Renal cortical epithelial cell (primary cell): Measurements from ENCODE around the gene GTF2H1. TPM values are rescaled to one million over a fixed set of nuclear protein-coding genes. Genes with fewer than 3 reads are reported as not detected.
A peak's percentile ranks its signal among the peaks of the same experiment; 100 is the strongest.
"Not testable (repeated sequence)": the region's sequence is repeated elsewhere in the genome, so short reads cannot be mapped to it uniquely, and the experiment has no call there.

Experiments used
- DNase-seq: peaks from one replicate; pipeline ENCODE4 v3.0.0-alpha.2; 2011; ENCODE audit warnings: low read depth
- total RNA-seq: library from RNA; depleted of rRNA; stranded (reverse); fragments of >200 nt; gene quantifications from 2 replicates; pipeline ENCODE4 v1.2.3, GENCODE V29; 2014

GTF2H1 gene
- total RNA-seq, 1 donor from 2014 or later, result 72.2 TPM

- no peak for DNase-seq
These were observed 2.5 kb upstream of the GTF2H1 start for GRCh38 chr11:18319914-18320313.

DNA sequence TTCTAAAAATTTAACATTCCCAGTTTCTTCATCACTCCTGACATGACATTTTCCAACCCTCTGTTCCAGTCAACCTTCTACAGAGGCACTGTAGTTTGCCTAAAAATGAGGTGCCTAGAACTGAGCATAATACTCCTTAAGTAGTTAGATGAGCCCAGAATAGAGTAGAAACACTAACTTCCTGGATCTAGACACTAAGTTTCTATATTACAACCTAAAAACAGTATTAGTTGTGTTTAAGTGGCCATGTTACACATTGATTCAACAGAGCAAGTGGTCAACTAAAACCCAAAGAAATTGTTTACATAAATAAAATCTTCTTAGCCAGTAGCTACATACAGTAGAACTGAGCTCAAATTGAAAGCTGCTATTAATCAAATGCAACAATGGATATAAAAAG, 1.8 kb upstream of the GTF2H1 start:
- DNase-seq, result no peak

DNA sequence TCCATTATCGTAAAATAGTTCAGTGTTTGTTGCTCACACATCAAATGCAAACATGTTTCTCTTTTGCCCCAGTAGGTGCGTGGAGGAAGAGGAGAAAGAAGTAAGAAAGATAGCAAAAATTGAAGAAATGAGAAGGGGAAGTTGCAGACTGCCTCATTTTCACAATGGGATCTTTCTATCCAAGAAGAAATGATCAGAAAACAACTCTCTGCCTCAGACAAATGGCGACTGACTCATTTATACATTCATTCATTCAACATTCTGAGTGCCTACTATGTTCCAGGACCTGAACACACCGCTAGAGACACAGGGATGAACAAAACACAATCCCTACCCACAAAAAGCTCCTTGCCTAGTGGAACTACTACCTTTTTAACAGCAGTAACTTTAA, 794 bp upstream of the GTF2H1 start:
- DNase-seq, result peak; percentile 14

- peak; percentile 21 for DNase-seq
These were observed 627 bp downstream of the GTF2H1 start for GRCh38 chr11:18322818-18323570.

GRCh38 chr11:18323881-18324280, 1.5 kb downstream of the GTF2H1 start:
- not testable (repeated sequence) for DNase-seq

DNA sequence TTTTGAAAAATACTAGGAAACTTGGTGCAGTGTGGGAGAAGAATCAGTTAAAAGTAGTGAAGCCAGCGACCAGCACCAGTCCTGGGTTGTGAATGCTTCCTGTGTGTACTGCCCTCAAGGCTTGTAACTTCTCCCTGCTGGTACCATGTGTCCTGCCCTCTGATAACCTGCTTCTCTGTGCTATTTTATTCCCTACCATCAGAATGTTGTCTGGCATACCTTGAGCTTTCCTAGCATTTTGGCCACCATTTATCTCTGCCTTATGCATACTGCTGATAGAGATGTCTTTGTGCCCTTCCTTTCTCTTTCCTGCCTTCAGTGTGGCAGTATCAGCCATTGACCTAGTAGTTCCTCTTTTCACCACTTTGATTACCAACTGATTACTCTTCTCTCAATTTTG, 2.0 kb downstream of the GTF2H1 start:
- no peak for DNase-seq

- peak; percentile 24 for DNase-seq
These were observed 7.0 kb downstream of the GTF2H1 start for GRCh38 chr11:18329196-18329870.

GRCh38 chr11:18330921-18331320, 8.6 kb downstream of the GTF2H1 start:
- no peak for DNase-seq

- no peak for DNase-seq
These were observed 9.9 kb downstream of the GTF2H1 start for GRCh38 chr11:18332302-18332701.

GRCh38 chr11:18332891-18333290, 10.5 kb downstream of the GTF2H1 start:
- DNase-seq, result no peak

DNA sequence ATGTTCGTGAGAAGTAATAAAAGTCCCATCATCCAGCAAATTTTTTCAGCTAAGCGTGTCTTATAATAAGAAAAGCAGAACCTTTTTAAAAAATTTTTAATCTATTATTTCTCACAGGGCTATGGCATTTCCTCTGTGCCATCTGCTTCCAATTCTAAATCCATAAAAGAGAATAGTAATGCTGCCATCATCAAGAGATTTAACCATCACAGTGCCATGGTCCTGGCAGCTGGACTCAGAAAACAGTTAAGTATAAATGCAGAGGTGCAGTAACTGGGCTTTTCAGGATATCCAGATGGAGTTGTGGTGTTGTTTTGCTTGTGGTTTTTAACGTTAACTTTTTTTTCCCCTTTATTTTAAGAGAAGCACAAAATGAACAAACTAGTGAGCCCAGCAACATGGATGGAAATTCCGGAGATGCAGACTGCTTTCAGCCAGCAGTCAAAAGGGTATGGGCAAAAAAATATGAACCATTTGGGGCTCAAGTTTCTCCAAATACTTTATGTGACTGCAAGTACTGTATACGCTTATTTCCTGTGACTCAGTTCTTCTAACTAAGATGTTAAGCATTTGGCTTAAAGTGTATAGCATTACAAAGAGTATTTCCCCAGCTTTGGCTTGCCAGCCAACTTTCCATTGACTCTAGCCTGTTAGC, 25.2 kb downstream of the GTF2H1 start:
- no peak for DNase-seq

DNA sequence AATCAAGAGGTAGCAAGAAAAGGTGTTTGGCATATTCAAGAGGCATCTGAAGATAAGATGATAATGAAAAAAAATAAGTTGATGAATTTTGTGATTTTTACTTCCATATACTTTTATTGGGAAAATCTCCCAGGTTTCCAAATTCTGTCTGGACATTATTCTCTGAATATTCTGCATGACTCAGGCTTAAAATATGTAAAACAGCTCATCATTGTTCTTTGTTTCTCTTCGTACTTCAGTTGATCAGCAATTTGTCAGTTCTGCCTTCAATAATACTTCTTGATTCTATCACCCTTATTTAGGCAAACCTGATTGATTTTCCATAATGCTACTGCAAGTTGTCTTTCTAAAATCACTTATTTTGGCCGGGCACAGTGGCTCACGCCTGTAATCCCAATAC, 30.2 kb downstream of the GTF2H1 start:
- no peak for DNase-seq

DNA sequence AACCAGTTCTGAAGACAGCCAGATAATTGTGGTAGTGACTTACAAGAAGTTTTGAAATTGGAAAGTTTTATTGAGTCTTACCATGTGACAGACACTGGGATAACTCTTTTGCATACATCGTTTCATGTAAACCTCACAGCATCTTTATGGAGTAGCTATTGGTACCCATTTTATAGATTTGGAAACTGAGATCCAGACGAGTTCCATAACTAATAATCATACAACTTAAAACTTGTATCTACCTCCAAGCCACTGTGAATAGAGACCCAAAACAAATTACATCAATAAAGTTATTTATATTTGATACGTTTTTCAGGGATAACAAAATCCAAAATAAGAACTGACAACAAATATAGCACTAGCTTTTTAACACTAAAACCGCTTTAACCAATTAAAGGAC, 36.3 kb downstream of the GTF2H1 start:
- DNase-seq, result no peak

DNA sequence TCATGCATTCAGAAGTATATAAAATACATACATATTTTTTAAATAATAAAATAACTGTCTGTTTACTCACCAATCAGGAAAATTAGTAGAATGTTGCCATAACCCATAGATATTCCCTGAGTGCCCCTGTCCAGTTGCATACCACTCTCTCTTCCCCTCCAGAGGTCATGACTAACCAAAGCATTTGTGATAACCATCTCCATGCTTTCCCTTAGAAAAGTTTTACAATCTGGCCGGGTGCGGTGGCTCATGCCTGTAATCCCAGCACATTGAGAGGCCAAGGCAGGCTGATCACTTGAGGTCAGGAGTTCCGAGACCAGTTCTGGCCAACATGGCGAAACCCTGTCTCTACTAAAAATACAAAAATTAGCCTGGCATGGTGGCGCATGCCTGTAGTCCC, 38.8 kb downstream of the GTF2H1 start:
- DNase-seq, result no peak

DNA sequence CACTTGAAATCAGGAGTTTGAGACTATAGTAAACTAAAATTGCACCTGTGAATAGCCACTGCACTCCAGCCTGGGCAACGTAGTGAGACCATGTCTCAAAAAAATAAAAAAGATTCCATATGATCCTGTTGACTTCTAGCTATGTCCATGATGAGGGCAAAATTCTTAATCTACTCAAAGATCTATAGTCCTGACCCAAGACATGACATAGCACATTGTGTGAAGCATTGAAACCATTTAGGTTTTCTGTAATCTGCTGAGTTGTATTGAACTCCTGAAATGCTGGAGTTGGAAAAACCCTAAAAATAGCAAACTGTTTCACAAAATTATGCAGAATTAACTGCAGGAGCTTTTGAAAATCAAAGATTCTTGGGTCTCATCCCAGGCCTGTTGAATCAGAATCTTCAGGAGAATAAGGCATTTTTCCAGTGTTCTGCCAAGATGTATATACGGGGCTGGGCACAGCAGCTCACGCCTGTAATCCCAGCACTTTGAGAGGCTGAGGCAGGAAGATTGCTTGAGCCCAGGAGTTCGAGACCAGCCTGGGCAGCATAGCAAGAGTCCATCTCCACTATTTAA, 42.2 kb downstream of the GTF2H1 start:
- DNase-seq, result no peak

DNA sequence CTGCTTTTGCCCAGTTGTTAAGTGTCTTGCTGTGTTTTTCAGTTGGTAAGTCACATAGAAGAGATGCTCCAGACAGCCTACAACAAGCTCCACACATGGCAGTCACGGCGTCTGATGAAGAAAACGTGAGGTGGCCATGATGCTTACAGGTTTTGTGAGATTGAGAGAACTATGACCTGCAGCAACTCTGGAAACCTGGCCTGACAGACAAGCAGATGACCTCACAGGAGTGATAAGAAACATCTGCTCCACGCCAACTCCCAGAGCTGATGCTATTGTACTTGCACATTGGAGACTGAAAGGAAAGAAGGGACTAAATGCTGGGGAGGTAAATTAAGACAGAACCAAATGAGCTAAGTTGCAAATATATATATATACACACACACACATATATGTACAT, 43.4 kb downstream of the GTF2H1 start:
- no peak for DNase-seq

GRCh38 chr11:18366286-18366685, 43.9 kb downstream of the GTF2H1 start:
- no peak for DNase-seq

- no peak for DNase-seq
These were observed 45.1 kb downstream of the GTF2H1 start for GRCh38 chr11:18367431-18367830.

GRCh38 chr11:18368221-18368620, 45.9 kb downstream of the GTF2H1 start:
- DNase-seq, result peak; percentile 33

GRCh38 chr11:18369398-18369797, 47.0 kb downstream of the GTF2H1 start:
- no peak for DNase-seq

GRCh38 chr11:18371279-18371678, 48.9 kb downstream of the GTF2H1 start:
- no peak for DNase-seq

- DNase-seq, result no peak
These were observed 49.8 kb downstream of the GTF2H1 start for GRCh38 chr11:18372201-18372600.

DNA sequence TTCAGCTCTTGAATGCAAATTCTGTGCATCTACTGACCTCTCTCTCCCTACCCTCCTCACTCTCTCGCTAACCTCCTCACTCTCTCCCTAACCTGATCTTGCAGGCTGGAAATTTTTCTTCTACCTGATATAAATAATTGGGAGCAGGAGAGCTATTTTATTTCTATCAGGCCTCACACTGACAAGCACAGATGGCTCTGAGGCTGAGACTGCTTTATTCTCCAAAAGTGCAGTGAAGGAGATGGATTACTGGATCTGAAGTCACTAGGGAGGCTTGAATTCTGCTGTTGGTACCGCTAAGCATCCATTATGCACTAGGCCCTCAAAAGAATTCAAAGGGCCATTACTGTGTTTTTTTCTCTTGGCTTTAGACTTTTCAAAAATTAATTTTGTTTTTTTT, 52.6 kb downstream of the GTF2H1 start:
- DNase-seq, result no peak
